ENCODE results near the gene KIZ. TPM values are rescaled to one million over a fixed set of nuclear protein-coding genes. Genes with fewer than 3 reads are reported as not detected.
A peak's percentile ranks its signal among the peaks of the same experiment; 100 is the strongest.

Gene KIZ
- total RNA-seq, 4 donors from 2014 or later = 21.1 to 66.6 (median 34.6) TPM

- DNase-seq = no peak
- intact Hi-C loops (cut with DNase I; ENCODE audit: low total_unique reads) = no loop called here
- no peak for TF ChIP-seq CTCF (IDR thresholded peaks at IDR 0.05 in 4 of 5, conservative IDR thresholded peaks at IDR 0.05 in 1 of 5)
- no peak for TF ChIP-seq POLR2A (IDR thresholded peaks at IDR 0.05)
- no peaks in the 10 kb centered on the region for H3K36me3 ChIP-seq
- no peak overlapping the region for H3K4me3 ChIP-seq
- in situ Hi-C loops (cut with MboI; ENCODE audit: low sequenced_read_pairs in 4 of 4) = no loop called here
- peak overlapping the region in 1 of 4 donors; percentile 21 for H3K27ac ChIP-seq
- H3K4me1 ChIP-seq = peaks cover 16 to 19% of the 10 kb centered on the region in 2 donors
- H3K9me3 ChIP-seq = peaks cover 0 to 9% (median 0%) of the 10 kb centered on the region in 3 donors
- no peaks in the 10 kb centered on the region for H3K27me3 ChIP-seq
- no peak for ATAC-seq
Observed at GRCh38 chr20:21175433-21175832, 49.6 kb downstream of the KIZ start.

DNA sequence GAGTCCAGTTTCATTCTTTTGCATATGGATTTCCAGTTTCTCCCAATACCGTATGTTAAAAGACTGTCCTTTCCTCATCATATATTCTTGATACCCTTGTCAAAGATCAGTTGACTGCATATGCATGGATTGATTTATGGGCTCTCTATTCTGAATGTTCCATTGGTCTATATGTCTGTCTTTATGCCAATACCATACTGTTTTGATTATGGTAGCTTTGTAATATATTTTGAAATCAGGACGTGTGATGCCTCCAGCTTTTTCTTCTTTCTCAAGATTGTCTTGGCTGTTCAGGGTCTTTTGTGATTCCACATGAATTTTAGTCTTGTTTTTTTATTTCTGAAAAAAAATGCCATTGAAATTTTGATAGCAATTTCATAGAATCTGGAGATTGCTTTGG is 51.9 kb downstream of the KIZ start:
- Histone ChIP-seq H3K9me3 (peaks cover 0 to 9% (median 0%) of the 10 kb centered on the region in 3 donors), H3K4me3 (no peak overlapping the region), H3K27me3 (no peaks in the 10 kb centered on the region), H3K27ac (no peak overlapping the region), H3K36me3 (no peaks in the 10 kb centered on the region), H3K4me1 (peaks cover 16 to 25% of the 10 kb centered on the region in 2 donors)
- TF ChIP-seq POLR2A (IDR thresholded peaks at IDR 0.05) = no peak
- no peak for TF ChIP-seq CTCF (IDR thresholded peaks at IDR 0.05 in 4 of 5, conservative IDR thresholded peaks at IDR 0.05 in 1 of 5)
- ATAC-seq (no peak), DNase-seq (no peak)
- in situ Hi-C loops (cut with MboI; ENCODE audit: low sequenced_read_pairs in 4 of 4) = no loop called here
- intact Hi-C loops (cut with DNase I; ENCODE audit: low total_unique reads) = no loop called here

DNA sequence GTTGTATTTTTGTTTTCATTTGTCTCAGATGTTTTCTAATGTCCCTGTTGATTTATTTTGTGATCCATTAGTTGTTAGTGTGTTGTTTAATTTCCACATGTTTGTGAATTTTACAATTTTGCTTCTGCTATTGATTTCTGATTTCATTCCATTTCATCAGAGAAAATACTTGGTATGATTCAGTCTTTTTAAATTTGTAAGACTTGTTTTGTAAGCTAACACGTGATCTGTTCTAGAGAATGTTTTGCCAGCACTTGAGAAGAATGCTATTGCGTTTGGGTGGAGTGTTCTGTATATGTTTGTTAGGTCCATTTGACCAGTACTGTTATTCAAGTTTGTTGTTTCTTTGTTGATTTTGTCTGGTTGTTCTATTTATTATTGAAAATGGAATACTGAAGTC is 53.9 kb downstream of the KIZ start:
- intact Hi-C loops (cut with DNase I; ENCODE audit: low total_unique reads) (loop anchor here (5.0 kb wide), 1 partner anchor 52 kb away; the partner anchor contains the start of gene KIZ), in situ Hi-C loops (cut with MboI; ENCODE audit: low sequenced_read_pairs in 4 of 4) (no loop called here)

GRCh38 chr20:21180248-21180647 is 54.4 kb downstream of the KIZ start:
- no peaks in the 10 kb centered on the region for H3K27me3 ChIP-seq
- in situ Hi-C loops (cut with MboI; ENCODE audit: low sequenced_read_pairs in 4 of 4) = no loop called here
- TF ChIP-seq POLR2A (IDR thresholded peaks at IDR 0.05) (no peak), CTCF (IDR thresholded peaks at IDR 0.05 in 4 of 5, conservative IDR thresholded peaks at IDR 0.05 in 1 of 5) (no peak)
- H3K27ac ChIP-seq = no peak overlapping the region
- peaks cover 0 to 9% (median 0%) of the 10 kb centered on the region in 3 donors for H3K9me3 ChIP-seq
- no peak for ATAC-seq
- peaks cover 15 to 18% of the 10 kb centered on the region in 2 donors for H3K4me1 ChIP-seq
- no peaks in the 10 kb centered on the region for H3K36me3 ChIP-seq
- no peak for DNase-seq
- intact Hi-C loops (cut with DNase I; ENCODE audit: low total_unique reads) = loop anchor here (5.0 kb wide), 1 partner anchor 53 kb away; the partner anchor contains the start of gene KIZ
- no peak overlapping the region for H3K4me3 ChIP-seq

More for the DNA sequence above, 53.9 kb downstream of the KIZ start:
- H3K36me3 ChIP-seq = no peaks in the 10 kb centered on the region
- no peak overlapping the region for H3K27ac ChIP-seq
- H3K4me1 ChIP-seq = peaks cover 16 to 23% of the 10 kb centered on the region in 2 donors
- DNase-seq = no peak
- TF ChIP-seq POLR2A (IDR thresholded peaks at IDR 0.05) (no peak), CTCF (IDR thresholded peaks at IDR 0.05 in 4 of 5, conservative IDR thresholded peaks at IDR 0.05 in 1 of 5) (no peak)
- no peaks in the 10 kb centered on the region for H3K27me3 ChIP-seq
- ATAC-seq = no peak
- H3K4me3 ChIP-seq = no peak overlapping the region
- H3K9me3 ChIP-seq = peaks cover 0 to 9% (median 0%) of the 10 kb centered on the region in 3 donors

- no peak overlapping the region for H3K4me3 ChIP-seq
- peaks cover 15 to 18% of the 10 kb centered on the region in 2 donors for H3K4me1 ChIP-seq
- H3K9me3 ChIP-seq = peaks cover 0 to 9% (median 0%) of the 10 kb centered on the region in 3 donors
- no peak for TF ChIP-seq POLR2A (IDR thresholded peaks at IDR 0.05)
- no peak for TF ChIP-seq CTCF (IDR thresholded peaks at IDR 0.05 in 4 of 5, conservative IDR thresholded peaks at IDR 0.05 in 1 of 5)
- H3K36me3 ChIP-seq = no peaks in the 10 kb centered on the region
- DNase-seq (no peak), ATAC-seq (no peak)
- H3K27ac ChIP-seq = no peak overlapping the region
- in situ Hi-C loops (cut with MboI; ENCODE audit: low sequenced_read_pairs in 4 of 4) = no loop called here
- intact Hi-C loops (cut with DNase I; ENCODE audit: low total_unique reads) = loop anchor here (5.0 kb wide), 1 partner anchor 54 kb away; the partner anchor contains the start of gene KIZ
- H3K27me3 ChIP-seq = no peaks in the 10 kb centered on the region
Observed at GRCh38 chr20:21181028-21181427, 55.1 kb downstream of the KIZ start.
